NCI-H510A treated with DMSO at 0.1 percent for 48 hours (cell line): ENCODE data around the gene ZNF474.

ENCODE experiments used
- DNase-seq: peaks from one replicate; lab custom pipeline; 2025; lab: John Stamatoyannopoulos, UW

ZNF474 gene

DNA sequence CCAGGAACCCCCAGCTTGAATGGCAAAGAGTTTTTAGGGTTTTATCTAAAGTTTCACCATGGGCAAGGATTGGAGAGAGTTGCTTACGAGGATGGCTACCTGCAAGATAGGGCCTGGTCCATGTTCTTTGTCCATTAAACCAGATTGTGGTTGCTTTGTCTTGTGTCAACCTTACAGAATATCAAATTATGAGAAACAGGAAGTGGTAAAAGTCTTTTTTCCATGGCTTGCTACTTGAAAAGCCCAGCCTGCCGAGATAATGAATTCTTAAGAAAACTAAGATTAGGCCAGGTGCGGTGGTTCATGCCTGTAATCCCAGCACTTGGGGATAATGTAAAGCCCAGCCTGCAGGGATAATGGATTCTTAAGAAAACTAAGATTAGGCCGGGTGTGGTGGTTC lies 24.4 kb downstream of the ZNF474 start:
- DNase-seq = no peak

- no peak for DNase-seq
Measured at GRCh38 chr5:122154491-122154890, 25.1 kb downstream of the ZNF474 start.

DNA sequence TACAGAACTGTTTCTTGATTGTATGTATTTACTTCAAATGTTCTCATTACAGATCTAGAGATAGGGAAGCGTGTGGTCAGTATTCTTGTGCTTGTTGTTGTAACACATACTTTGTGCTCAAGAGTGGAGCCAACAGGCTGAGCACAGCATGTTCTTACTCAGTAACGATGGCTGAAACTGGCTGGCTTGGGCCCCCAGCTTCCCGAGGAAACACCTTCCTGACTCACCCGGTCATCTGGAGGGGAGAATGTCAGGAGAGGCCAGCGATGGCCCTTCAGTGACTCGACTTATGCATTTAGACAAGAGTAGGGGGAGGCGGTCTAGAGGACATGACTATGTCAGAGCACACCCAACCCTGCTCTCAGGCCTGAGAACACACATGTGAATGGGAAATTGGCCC lies 25.6 kb downstream of the ZNF474 start:
- DNase-seq = no peak

DNA sequence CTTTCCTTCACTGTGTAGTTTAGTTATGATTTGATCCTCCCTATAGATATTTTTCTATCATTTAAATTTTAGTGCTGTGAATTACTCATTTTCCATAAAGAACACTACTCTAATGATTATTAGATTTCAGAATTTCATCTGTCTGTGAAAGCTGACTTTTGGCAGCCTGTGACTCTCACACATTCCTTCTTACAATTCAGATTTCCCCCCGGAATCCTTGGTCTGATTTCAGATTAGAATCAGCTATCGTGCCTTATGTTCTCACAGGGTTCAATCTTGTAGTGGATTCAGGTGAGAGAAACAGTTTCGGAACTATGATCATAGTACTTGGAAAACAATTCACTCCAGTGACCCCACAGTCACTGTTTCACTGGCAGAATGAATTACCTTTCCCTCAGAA lies 26.2 kb downstream of the ZNF474 start:
- DNase-seq = no peak

DNA sequence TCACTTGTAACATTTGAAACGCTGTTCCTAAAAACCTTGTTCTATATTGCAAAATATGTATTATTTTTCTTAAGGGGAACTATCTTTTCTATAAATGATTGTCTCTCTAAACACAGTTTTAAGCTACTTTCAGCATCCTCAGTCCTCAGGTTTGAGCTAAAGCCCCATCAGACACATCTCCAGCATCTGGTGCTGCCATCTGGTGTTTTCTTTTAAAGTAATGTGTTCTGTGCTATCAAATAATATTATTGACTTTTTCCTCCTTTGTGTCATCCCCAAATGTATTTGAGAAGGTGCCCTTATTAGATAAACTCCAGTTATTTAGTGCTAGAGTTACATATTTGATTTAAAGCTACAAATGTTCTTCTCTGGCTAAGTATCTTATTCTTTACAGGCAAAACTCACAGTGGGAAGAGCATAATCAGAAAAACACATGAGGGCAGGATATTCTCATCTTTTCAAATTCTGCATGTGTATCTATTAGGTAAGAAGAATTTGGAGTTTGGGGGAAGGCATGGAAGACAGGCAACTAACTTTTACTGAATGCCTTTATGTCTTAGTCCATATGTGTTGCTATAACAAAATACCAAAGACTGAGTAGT lies 27.5 kb downstream of the ZNF474 start:
- DNase-seq = peak; percentile 0

DNA sequence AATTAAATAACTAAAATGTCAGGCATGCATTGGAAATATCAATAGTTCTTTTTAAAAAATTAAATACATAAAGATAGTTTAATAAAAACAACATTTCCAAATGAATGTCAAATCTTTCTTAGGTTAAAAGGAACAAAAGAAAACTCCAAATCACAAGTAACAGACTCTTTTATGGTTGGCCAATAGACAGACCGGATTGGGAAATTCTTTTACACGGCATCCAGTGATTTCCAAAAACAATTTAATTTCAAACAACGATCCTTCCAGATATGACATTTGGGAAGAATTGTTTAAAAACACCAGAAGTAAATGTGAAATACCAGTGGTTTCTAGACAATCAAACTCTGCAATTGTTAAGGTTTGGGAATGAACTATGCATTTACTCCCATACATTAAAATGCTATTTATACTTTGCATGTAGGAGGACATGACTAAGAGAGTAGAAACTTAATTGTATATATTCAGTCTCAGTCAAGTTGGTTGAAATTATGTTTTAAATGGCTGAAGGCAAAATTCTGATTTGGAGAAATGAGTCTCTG lies 32.8 kb downstream of the ZNF474 start:
- DNase-seq = no peak

DNA sequence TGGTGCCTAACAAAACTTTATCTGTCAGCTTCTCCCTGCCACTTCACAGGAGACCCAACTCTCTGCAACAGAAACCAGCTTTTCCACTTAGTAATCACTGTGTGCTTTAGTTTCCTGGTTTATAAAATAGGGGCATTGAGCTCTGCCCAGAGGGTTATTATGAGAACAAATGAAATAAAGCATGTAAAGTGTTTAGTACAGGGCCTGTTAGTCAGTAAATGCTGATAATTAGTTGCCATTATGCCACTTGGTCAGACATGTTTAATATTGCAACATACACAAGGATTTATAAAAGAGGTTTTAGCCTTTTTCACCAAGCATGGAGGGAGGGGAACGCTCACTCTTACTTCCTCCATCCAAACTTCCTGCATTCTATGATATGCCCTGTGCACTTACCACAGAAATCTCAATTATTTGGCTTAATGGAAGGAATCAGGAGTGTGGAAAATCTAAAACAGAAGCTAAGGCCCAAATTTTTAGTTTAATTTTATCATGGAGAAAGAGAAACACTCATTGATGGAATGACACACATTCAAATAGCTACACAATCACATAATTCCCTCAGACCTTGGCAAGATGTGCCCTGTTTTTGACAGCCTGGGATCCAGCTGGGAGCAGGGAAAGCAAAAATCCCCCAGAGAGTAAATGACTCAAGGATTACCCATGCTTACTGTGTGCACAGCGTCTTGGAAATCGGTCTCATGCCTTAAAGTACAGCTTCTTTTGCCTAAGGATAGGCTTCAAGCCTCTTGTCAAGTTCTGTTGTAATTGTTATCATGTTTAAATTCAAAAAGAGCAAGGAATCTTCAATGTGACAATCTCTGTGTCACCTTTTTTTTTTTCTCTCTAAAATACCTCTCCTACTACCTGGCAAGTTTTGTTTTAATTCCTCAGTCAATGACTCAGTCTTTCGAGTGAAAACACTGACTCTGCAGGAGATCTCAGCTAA lies 34.0 kb downstream of the ZNF474 start:
- DNase-seq = no peak

DNA sequence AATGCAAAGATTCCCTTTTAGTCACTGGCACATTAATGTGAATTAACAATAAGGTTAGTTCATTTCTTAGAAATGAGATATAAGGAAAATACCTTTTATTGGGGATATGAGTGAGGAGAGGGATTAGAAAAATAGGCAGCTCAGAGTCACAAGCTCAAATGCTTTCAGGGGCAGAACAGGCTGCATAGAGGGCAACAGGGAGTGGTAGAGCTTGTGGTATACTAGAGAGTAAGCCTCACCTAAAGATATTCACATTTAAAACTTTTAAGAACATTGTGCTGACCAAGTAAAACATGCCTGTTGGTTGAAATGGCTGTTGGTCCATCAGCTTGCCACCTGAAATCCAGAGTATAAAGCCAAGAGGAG lies 34.7 kb downstream of the ZNF474 start:
- no peak for DNase-seq

DNA sequence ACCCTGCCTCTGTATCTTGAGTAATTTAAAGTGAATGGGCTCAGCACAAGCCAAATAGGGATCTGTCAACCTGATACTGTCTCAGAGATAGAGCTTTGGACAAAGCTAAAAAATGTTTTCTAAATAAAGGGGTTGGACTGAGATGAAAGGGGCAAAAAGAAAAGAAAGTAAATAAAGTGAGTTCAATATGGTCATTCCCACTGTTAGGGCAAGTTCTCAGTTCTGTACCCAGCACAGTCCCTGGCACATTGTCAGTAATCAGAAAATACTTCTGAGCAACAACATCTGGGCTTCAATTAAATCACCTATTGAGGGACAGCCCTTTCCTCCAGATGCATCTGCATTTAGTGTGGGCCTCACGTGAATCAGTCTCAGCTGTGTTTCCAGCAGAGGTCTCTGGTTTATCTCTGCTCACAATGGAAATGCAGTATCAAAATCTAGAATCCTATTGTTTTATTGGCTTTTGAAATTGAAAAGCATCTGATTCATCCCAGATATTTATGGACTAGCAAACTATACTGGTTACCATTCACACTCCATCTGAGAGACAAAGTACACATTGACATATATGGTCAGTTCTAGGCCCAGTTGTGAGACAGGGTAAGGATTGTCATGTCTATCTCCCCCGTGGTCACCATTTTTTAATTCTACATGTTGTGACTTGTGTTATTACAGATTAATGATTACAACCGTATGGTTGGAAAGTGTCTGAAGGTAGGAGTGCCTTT lies 35.6 kb downstream of the ZNF474 start:
- DNase-seq = no peak

DNA sequence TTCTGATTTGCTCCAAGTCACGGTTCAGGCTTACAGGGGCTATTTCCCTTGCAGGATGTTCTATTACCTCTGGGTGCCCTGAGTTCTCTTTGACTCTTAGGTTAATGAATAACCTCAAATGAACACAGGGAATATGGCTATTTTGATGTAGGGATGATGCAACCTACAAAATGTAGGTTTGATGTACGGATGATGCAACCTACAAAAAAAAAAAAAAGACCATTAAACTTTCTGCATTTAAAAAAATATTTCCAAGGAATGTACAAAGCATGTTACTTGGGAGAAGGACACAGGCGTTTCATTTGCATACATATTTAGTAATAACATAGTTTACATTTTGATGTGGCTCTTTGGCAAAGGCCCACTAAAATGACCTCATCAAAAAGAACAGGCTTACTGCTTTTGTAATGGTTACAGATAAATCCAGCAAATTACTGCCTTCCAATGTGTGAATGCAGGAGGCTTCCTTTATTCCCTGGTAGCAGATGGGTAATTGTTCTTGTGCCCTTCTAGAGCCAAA lies 36.3 kb downstream of the ZNF474 start:
- no peak for DNase-seq

- no peak for DNase-seq
Measured at GRCh38 chr5:122169350-122170103, 40.2 kb downstream of the ZNF474 start.

DNA sequence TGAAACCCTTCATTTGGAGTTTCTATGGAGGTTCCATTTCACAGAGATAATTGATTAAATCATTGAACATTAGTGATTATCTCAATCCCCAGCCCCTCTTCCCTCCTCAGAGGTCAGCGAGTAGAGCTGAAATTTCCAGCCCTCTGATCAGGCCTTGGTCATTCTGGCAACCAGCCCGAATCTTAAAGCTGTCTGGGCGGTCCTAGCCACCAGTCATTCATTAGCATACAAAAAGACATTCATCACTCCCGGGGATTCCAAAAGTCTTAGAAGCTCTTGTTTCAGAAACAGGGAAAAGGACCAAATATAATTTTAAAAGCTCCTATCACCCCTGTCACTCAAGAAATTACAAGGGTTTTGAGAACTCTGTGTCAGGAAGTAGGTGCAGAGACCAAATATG lies 41.3 kb downstream of the ZNF474 start:
- DNase-seq = no peak

- no peak for DNase-seq
Measured at GRCh38 chr5:122172207-122172606, 42.9 kb downstream of the ZNF474 start.

GRCh38 chr5:122173474-122174415 lies 44.4 kb downstream of the ZNF474 start:
- no peak for DNase-seq

- DNase-seq = no peak
Measured at GRCh38 chr5:122175091-122175490, 45.7 kb downstream of the ZNF474 start.

- no peak for DNase-seq
Measured at GRCh38 chr5:122175852-122176251, 46.5 kb downstream of the ZNF474 start.

DNA sequence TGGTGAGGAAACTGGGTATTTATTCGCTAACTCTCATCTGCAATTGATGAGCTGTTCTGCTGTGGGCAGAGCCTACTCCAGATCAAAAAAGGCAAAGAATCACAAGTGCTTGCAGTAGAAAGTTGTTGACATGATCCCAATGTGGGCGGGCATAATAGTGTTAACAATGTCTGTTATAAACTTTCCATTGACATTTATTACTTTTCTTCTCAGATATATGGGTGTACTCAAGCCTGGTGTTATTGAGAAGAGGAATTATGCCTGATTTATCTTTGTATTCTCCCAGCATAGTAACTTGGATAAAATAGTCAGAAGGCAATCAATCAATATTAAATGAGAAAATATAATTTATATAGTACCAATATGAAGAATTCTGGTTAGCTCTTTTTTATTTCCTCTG lies 47.8 kb downstream of the ZNF474 start:
- DNase-seq = peak; percentile 1

GRCh38 chr5:122179701-122180100 lies 50.4 kb downstream of the ZNF474 start:
- DNase-seq = no peak

DNA sequence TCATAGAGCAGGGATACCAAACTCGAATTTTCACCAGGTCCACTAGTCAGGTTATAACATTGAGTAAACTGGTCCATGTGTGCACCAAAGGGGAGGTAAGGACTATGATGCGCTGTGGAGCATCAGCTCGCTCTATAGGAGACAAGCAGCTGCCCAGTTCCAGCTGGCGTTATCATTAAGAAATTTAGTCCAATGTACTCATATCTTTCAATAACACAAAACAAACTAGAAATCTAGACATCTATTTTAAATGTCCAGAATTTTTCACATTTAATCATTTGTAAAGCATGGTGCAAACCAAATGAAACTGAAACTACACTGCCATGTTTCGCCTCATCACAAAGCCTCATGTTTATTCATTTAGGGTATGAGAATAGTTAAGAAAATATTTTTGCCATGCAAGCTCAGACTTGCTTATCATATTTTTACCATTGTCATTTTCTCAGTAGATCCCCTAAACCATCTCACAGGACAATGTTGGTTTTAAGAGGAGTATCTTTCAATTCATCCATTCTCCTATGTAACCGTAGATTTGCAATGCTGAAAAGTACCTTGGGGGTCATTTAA lies 50.9 kb downstream of the ZNF474 start:
- no peak for DNase-seq

GRCh38 chr5:122180863-122181548 lies 51.7 kb downstream of the ZNF474 start:
- no peak for DNase-seq
